Measurements from ENCODE around the gene CCDC187.

CCDC187 gene

GRCh38 chr9:136278221-136278620 is 25.7 kb downstream of the CCDC187 start:
- no peaks in the 10 kb centered on the region for H4K20me1 ChIP-seq (ENCODE audit: insufficient read depth)
- no peaks in the 10 kb centered on the region for H3K79me2 ChIP-seq (ENCODE audit: insufficient read depth, low read depth)

DNA sequence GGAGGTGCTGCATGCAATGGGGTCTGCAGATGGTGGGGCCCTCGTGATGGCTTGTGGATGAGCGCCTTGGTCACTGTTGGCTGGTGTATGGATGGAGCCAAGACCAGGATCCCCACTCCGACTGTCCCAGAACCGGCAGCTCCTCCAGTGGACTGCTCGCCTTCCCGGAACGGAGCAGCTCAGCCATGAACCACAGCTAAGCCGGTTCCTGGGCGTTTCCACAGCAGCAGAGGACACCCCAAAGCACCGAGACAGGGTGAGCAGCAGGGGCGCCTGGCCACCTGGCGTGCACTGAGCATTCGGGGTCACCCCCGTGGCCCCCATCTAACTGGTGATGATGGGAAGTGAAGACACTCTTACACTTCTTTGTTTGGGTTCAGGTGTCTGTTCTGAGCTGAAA is 26.1 kb downstream of the CCDC187 start:
- no peak for TF ChIP-seq CTCF (conservative IDR thresholded peaks at IDR 0.05; ENCODE audit: low read depth, low read length)
- Histone ChIP-seq H3K4me1 (ENCODE audit: low read depth, poor library complexity, severe bottlenecking) (peaks cover 7% of the 10 kb centered on the region), H3K9ac (no peak overlapping the region), H3K36me3 (ENCODE audit: insufficient read depth) (no peaks in the 10 kb centered on the region), H2AFZ (ENCODE audit: low read depth) (no peak overlapping the region), H3K79me2 (ENCODE audit: insufficient read depth, low read depth) (no peaks in the 10 kb centered on the region), H3K27me3 (ENCODE audit: insufficient read depth, low read depth) (peaks cover 94% of the 10 kb centered on the region), H3K4me2 (no peak overlapping the region), H3K4me3 (IDR thresholded peaks at IDR 0.05; ENCODE audit: insufficient read depth, low read depth, low read length) (no peak overlapping the region), H4K20me1 (ENCODE audit: insufficient read depth) (no peaks in the 10 kb centered on the region), H3K27ac (no peak overlapping the region)

More at GRCh38 chr9:136278221-136278620, 25.7 kb downstream of the CCDC187 start:
- no peaks in the 10 kb centered on the region for H3K36me3 ChIP-seq (ENCODE audit: insufficient read depth)
- H3K27me3 ChIP-seq (ENCODE audit: insufficient read depth, low read depth): peaks cover 92% of the 10 kb centered on the region
- no peak for TF ChIP-seq CTCF (conservative IDR thresholded peaks at IDR 0.05; ENCODE audit: low read depth, low read length)
- peaks cover 10% of the 10 kb centered on the region for H3K4me1 ChIP-seq (ENCODE audit: low read depth, poor library complexity, severe bottlenecking)
- H2AFZ ChIP-seq (ENCODE audit: low read depth): no peak overlapping the region
- no peak overlapping the region for H3K4me3 ChIP-seq (IDR thresholded peaks at IDR 0.05; ENCODE audit: insufficient read depth, low read depth, low read length)
- no peak overlapping the region for H3K27ac ChIP-seq
- no peak overlapping the region for H3K4me2 ChIP-seq
- H3K9ac ChIP-seq: no peak overlapping the region

DNA sequence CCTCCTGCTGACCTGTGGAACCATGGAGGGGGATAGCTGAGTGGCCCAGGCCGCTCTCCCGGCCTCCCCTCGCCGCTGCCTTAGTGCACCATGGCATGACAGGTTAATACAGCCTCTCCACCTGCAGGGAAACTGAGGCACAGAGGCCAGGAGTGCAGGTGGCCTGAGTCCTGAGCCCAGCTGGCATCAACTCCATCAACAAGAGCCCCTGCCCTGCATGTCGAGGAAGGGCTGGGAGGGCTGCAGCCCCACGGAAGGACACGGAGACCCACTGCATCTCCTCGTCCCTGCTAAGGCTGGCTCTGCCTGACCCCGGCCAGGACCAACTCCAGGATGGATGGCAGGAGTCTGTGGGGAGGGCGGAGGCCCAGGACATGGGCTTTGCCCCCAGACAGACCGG is 27.2 kb downstream of the CCDC187 start:
- Histone ChIP-seq H3K4me3 (IDR thresholded peaks at IDR 0.05; ENCODE audit: insufficient read depth, low read depth, low read length) (no peak overlapping the region), H3K27ac (no peak overlapping the region), H4K20me1 (ENCODE audit: insufficient read depth) (no peaks in the 10 kb centered on the region), H3K9ac (no peak overlapping the region), H2AFZ (ENCODE audit: low read depth) (no peak overlapping the region), H3K36me3 (ENCODE audit: insufficient read depth) (no peaks in the 10 kb centered on the region), H3K4me1 (ENCODE audit: low read depth, poor library complexity, severe bottlenecking) (no peaks in the 10 kb centered on the region), H3K27me3 (ENCODE audit: insufficient read depth, low read depth) (peaks cover 94% of the 10 kb centered on the region), H3K4me2 (no peak overlapping the region), H3K79me2 (ENCODE audit: insufficient read depth, low read depth) (no peaks in the 10 kb centered on the region)
- TF ChIP-seq CTCF (conservative IDR thresholded peaks at IDR 0.05; ENCODE audit: low read depth, low read length): no peak

GRCh38 chr9:136275655-136276429 is 28.1 kb downstream of the CCDC187 start:
- Histone ChIP-seq H3K79me2 (ENCODE audit: insufficient read depth, low read depth) (no peaks in the 10 kb centered on the region), H3K4me2 (no peak overlapping the region), H2AFZ (ENCODE audit: low read depth) (no peak overlapping the region), H3K4me1 (ENCODE audit: low read depth, poor library complexity, severe bottlenecking) (no peaks in the 10 kb centered on the region), H4K20me1 (ENCODE audit: insufficient read depth) (no peaks in the 10 kb centered on the region), H3K27me3 (ENCODE audit: insufficient read depth, low read depth) (peaks cover 95% of the 10 kb centered on the region), H3K36me3 (ENCODE audit: insufficient read depth) (no peaks in the 10 kb centered on the region), H3K4me3 (IDR thresholded peaks at IDR 0.05; ENCODE audit: insufficient read depth, low read depth, low read length) (no peak overlapping the region), H3K9ac (no peak overlapping the region), H3K27ac (no peak overlapping the region)
- TF ChIP-seq CTCF (conservative IDR thresholded peaks at IDR 0.05; ENCODE audit: low read depth, low read length): no peak
